ENCODE measurements around the gene NPAS2.

Gene NPAS2

DNA sequence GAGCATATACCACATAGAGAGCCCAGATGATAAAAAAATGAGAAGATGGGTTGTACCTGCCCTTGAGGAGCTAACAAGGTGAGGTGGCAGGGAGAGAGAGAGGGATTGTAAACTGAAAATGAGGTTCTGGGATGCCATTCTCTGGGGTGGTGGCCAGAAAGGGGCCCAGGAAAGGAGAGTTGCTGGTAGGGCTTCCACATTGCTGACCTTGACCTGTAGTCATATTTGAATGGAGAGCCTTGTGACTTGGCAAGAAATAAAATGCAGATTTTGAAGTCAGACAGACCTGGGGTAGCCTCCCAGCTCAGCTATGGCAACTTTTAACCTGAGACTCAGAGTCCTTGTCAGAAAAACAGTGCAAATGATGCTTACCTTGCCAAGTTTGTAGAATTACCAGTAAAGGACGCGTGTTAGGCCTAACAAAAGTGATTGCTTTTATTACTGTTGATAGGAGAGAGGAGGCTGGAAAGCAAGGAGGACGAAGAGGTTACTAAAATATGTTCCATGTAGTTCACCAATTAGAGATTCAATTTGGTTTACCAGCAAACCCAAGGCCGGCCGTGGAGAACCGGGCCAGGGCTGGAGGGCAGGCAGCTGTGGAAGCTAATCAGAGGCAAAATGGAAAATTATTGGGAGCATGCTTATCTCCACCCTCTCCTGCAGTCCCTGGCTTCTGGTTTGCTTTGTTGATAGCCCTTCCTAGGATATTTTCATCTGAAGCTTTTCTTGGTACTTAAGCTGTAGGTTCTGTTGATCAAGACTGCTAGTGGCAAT is 3.9 kb downstream of the NPAS2 start:
- no peak for DNase-seq

DNA sequence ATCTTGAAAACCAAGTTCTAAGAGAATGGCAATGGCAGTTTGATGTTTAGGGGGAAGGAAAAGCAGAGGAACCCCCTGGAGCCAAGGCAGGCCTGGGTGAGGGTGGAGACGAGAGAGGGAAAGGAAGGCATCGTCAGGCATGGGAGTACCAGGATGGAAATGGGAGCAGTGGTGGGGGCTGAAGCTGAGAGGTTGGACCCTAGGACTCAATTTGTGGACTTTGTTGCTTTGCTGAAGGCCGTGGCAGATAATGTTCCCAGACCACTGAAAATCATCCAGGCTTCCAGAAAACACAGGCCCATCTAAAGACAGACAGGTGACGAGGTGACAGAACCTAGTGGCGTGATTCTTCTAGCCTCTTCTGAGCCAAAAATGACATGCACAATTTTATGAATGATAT is 4.9 kb downstream of the NPAS2 start:
- no peak for DNase-seq

DNA sequence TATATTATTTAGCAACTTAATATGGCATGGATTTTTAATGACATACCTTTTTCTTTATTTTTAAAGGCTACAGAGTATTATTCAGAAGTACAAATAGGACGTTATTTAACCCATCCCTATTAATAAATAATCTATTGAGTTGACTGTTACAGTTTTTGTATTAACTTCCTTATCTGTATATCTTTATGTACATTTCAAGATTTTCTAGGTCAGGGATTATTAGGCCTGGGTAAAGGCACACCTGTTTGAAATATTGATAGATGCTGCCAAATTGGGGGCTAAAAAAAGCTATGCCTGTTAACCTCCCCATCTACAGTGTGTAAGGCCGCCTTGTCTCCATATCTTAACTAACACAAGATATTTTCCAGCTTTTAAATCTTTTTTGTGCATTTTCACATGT is 6.6 kb downstream of the NPAS2 start:
- no peak for DNase-seq

DNA sequence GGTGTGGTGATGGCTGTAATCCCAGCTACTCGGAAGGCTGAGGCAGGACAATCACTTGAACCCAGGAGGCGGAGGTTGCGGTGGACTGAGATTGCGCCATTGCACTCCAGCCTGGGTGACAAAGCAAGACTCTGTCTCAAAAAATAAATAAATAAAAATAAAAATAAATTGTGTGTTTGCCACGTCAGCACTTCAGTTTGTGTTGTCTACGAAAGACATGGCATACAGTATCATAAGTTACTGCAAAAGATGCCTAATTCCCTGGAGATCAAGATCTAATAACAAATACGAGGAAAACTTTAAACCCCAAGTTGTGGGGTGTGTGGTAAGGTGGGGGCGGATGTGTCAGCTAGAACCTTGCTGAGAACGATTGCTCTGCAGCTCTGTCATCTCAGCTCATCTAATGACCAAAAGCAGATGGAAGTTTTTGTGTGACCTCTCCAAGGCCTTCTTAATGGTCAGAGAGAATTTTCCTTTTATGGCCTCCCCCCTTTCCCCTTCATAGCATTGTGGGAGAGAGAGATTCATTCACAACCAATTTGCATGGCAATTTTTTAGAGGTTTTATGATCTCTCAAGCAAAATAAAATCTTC is 11.3 kb downstream of the NPAS2 start:
- no peak for DNase-seq

DNA sequence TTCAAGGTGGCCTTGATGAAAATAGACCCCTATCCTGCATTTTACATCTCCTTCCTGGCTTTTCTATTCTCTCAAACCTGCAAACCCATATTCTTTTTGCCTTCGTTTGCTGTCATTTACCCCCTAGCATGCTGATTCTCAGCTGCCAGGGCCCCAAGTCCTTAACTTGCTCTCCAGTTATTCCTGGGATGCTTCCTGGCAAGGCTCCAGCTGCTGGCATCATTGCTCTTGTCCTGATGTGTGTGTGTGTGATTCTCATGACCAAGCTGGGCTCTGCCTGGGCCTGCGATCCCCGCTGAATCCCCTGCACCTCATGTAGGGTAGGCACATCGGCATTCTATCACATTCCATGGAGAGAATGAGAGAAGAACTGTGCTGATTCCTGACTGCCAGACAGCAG is 11.9 kb downstream of the NPAS2 start:
- DNase-seq: no peak

DNA sequence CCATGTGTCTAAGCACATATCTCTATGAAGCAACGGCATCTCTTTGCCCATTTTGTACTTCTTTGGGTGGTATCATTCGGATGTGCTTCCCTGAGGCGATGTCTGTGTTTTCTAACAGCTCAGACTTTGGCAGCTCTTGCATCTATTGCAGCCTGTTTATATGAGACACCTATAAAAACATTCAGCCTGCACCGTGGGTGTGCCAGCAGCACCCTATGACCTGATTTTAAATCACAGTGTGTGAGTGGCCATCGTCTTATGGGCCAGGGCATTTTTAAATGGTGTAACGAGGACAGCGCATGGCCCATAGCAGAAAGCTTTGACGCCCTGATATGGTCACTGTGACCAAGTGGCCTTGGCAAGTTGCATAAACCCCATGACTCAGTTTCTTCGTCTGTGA is 12.9 kb downstream of the NPAS2 start:
- no peak for DNase-seq

DNA sequence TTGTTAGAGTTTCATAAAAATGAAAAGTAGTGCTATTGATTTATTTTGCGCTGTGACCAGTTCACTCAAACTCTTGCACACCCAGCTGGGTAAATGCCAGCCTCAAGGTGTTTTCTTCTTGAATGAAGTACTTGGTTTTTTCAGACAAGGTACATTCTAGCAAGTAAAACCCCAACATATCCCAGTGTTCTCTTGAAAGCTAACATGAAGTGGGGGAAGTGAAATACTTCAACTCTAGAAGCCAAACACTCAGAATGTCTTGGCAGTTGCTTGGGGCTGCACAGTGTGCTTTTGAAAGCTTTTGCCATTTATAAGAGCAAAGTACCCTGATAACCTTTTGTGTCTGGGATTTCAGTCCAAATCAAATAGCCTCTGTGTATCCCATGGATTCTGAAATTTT is 13.4 kb downstream of the NPAS2 start:
- no peak for DNase-seq

DNA sequence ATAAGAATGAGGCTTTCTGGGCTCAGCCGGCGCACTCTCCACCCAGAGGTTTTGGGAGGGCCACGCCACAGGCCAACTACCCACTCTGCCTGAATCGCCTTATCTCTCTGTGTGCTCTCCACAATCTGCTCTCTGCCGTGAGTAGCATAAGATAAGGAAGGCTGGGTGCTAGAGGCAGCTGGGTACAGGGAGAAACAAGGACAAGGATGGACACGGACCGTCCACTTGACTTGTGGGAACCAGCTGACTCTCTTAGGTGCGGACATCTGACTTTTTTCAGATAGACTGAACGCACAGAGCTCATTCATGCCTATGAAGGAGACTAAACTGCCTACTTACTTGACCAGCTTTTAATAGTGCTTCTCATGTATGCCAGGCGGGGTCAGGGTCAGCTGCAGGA is 14.3 kb downstream of the NPAS2 start:
- no peak for DNase-seq

DNA sequence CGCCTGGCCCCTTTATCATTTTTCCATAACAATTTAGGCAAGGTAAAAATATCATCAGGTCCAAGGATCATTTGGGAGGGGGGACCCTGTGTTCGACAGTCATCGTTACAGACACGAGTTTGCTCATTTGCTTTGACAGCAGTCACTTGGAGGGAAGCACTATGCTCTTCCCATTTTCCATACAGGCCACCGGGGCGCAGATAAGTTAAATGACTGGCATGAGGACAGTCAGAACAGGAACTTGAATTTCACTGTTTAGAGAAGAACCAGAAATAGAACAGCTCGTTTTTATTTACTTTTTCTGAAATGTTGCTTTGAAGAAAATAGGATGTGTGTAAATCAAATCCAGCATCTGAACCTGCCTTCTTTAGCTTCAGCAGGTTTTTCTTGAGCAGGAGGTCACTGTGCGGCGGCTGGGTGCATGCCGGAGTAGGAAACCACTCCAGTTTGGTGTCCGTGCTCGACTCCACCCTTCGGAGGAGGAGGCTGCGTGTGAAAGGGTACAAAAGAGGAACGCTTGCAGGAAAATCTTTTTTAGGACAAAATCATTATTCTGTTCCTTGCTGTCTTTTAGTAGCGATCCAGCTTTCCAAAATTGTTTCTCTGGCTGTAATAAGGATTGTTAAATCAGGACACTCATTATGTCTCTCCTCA is 15.2 kb downstream of the NPAS2 start:
- DNase-seq: no peak

DNA sequence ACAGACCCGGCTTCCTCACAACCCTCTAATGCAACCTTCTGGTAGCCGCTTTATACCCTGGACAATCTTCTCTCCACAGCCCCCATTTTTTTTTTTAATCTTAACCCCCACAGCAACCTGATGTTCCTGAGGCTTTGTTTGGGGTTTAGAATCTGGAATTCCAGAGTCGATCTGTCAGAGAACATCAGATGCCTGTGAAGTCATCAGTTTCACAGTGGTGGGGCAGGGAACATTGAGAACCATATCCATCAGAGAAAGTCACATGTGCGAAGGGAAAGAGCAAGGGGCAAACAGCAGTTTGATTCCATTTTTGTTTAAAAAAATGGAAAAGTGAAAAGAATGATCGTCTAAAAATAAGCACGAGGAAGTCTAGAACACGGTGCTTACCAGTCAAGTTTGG is 20.6 kb downstream of the NPAS2 start:
- DNase-seq: no peak

DNA sequence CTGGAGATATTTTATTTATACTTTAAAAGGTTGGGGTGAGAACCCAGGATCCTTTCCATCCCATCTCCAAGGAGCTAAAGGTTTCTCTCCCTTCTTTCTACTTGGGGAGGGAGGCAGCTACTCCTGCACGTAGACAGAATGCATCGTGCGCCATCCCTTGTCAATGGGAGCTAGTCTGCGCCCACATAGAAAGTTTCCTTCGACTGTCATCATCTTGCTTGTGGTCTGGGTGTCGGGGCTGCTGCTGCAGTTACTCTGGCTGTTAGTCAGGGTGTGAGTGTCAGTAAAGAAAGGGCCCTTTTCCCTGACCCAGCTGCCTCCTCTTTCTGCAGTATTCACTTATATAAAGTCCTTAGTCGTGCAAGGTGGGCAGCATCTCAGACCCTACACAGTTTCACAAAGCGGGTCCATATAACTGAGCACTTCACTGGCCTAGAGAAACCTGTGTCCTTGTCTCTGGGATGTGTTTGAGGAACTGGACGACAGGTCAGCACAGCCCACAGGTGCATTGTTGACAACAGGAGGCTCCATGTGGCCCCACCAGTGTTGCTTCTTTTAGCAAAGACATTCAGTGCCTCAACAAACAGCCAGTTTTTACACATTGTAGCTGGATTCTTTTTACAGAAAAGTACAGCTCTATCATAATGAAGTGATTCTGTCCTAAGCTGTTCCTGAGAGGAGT is 22.4 kb downstream of the NPAS2 start:
- no peak for DNase-seq

DNA sequence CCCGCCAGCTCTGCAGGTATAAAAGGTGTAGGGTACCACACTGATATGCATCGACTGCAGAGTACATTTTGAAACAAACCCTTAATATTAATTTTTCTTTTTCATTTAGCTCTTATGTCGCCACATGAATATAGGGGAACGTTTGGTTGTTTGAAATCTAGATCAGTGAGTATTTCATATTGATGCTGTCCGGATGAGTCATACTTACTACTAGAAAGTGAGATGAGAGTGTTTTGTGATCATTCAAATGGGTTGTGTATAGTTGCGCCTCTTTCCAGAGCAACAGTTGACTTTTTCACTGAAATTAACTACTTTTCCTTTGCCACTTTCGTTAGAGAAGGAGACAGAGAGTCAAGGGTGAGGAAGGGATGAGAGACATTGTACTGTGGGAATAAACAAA is 24.6 kb downstream of the NPAS2 start:
- no peak for DNase-seq

DNA sequence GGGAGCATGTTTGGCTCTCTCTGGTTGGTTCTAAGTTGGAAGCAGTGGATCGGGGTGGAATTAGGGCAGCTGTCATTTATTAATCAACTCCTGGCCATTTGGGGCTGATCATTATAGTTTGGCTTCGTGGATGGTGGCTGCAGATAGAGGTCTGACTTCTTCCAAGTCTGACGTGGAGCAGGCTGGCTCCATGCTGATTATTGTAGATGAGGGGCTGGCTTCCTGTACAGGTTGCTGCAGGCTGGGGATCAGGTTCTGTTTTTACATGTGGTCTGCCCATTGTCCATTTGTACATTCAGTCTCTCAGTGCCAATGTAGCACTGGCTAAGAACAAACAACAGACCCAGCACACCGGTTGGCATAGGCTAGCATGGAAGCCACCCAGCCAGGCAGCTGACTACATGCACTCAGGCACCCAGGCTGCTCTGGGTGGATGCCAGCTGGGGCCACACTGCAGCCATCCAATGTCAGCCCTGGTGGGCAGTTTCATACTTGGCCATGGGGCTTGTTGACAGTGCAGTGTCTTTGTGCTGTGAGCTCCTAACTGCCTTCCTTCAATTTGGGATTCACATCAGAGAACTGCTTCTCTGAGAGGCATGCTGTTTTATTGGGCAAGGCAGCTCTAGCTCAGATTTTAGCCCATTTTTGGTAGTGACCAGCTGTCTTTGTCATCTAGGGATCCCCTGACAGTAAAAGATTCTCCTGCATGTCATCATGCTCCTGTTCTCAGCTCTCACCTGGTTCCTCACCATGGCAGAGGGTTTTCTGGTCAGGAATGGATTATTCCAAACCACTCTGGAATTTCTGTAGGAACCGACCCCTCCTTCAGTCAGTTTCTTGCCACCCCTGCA is 25.4 kb downstream of the NPAS2 start:
- DNase-seq: no peak

DNA sequence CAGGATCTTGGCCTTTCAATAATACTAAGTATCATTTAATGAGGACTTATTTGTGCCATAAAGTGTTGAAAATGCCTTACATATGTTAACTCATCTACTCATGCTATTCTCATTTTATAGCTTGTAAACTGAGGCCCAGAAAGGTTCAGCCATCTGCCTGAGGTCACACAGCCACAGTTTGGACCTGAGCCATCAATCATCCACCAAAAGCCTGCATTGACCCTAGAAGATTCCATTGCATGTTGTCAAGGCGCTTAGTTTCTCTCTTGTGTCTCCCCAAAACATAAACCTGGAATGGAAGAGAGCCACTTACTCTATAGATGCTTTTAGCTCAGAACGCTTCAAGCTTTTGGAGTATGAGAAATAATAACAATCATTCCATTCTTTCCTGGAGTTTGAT is 26.8 kb downstream of the NPAS2 start:
- DNase-seq: no peak

DNA sequence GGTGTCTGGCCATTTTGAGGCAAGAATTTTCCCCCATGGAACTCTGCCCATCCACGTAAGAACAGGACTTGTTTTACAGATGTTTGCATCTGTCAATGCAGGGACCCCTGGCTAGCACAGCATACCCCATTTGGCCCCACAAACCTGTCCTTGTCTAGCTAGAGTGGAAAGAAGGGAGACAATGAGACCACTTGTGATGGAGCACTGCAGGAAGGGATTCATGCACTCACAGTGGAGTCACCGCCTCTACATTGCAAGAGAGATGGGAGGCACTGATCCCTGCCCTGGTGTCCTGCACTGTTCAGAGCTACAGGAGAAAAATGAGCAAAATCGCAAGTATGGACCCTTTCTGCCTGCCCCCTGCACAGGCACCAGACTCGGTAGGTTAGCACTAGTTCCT is 32.5 kb downstream of the NPAS2 start:
- no peak for DNase-seq

DNA sequence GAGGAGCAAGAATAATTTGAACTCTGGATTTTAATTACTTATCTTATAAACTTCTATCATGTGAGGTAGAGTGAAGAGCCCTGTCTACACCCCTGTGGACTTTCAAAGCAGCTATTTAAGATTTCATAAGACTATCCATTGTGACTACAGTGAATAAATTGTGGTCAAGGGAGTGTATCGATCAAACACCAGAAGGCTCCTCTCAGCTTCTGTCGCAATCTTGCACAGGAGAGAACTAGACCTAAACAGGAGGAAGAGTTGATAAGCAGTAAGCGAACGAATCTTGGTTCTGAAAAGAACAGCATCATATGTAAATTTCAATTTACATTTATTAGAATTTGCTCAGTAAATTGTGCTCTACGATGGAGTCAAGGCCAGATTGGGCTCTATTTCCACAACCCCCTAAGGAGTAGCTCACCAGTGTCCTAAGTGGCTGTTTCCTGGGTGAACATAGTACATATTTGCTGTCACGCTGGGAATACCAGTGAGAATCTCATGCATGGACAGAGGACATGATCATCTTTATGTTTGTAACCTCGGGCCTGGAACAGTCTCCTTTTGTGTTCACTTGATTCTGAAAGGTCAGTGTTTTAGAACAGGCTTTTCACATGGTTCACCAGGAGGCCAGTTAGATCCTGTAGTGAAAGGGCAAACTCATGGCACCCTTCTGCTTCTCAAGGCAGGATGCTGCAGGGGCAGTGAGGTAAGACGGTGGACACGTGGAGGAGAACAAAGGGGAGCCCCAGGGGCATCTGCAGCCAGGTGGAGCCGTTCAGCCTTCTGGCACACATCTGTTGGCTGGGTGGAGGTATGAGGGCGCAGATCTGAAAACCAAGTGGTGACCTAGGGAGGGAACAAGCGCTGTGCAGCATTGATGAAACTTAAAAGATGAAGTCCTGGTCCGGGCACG is 33.3 kb downstream of the NPAS2 start:
- no peak for DNase-seq

DNA sequence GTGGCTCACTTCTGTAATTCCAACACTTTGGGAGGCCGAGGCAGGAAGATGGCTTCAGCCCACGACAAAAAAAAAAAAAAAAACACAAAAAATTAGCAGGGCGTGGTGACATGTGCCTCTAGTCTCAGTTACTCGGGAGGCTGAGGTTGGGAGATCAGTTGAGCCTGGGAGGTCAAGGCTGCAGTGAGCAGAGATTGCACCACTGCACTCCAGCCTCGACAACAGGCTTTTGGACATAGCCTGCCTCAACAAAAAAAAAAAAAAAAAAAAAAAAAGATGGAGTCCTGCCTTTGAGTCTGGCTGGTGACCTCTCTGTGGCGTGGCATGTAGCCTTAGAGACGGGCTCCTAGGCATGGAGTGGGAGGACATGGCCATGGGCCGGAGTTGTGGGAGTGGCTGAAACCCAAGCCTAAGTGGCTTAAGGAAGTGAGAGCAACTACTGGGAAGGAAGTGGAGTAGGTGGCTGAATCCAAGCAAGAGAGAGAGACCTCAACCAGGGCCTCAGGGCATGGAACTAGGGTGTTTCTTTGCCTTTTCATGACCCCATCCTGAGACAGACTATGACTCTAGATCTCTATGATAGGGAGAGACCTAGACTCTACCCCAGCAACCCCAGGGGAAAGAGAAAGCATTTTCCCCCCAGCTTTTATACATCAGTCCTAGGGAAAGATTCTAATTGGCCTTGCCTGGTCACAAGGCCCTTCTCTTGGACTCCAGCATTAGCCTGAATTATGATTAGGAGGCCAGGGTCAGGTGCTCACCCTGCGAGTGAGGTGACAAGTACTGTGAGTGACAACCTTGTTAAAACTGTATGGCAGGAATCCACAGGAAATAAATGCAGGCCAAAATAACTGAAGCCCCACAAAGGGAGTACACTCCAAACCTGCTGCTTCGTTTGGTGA is 34.2 kb downstream of the NPAS2 start:
- no peak for DNase-seq

DNA sequence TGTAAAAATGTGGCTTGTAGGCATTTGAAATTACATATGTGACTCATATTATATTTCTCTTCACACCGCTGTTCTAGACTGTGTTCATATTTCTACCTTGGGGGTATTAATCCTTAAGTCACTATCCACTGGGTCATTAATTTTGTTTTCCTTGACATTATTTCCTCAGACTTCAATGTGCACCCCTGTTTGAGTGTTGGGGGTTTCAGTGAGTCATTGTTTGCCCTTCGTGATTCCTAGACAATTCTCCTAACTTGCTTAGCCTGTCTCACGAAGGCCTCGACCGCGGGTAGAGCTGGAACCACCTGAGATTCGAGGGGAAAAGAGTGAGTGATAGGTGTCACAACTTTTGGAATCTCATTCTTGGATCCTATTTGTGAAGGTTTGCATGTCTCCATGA is 35.1 kb downstream of the NPAS2 start:
- DNase-seq: no peak

DNA sequence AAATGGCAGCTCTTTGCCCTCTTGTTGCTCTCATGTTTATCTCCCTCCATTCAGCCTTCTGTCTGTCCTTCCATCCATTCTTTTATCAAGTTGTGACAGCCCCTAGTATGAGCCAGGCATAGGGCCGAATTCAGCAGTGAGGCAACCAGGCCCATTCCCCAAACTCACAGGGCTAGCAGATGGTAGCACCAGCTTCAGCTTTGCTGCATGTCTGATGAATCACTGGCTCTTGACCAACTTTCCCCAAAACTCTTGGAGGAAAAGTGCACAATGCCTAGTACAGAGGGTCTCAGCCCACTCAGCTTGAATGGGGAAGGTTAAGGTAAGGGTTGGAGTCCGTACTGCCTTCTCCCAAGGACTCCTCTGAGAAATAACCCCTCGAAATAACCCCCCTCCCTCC is 35.7 kb downstream of the NPAS2 start:
- no peak for DNase-seq

DNA sequence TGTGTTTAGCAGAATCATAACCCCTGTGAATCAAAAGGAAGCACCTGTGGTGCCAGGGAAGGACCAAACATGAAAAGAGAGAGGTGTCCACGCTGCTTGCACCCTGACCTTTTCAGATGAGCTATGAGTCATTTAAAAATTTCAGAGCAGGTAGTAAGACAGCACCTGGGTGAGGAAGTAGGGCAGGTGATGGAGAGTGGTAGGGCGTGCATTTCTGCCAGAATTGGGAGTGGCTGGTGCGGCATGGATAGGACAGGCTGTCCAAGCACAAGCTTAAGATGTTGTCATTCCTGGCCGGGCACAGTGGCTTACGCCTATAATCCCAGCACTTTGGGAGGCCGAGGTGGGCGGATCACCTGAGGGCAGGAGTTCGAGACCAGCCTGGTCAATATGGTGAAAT is 36.8 kb downstream of the NPAS2 start:
- DNase-seq: no peak

DNA sequence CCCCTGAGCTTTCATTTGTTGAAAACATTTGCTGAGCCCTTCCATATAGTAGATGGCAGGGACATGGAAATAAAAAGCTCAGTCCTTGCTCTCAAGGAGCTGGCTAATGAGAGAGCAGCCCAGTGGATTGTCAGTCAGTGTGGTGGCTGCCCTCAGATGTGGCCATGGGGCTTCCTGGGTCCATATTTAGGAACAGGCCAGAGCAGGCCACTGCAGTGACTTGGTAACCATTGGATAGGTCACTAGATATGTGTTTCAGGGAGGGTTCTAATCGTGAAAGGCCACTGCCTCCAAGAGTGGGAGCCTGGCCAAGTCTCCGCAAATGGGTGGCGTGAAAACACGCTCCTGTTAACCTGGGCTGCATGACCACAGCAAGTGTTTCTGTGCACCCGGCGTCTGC is 37.4 kb downstream of the NPAS2 start:
- DNase-seq: no peak
